Lung (tissue), 12 donors: Measurements from ENCODE around the gene DDX10. TPM values are rescaled to one million over a fixed set of nuclear protein-coding genes. Genes with fewer than 3 reads are reported as not detected.
A peak's percentile ranks its signal among the peaks of the same experiment; 100 is the strongest.

ENCODE experiments used
- ATAC-seq: fragments of 200-7000 bp; cut with Tn5 transposase; one replicate; pipeline ENCODE4 v1.9.1; 2020; ENCODE audit warnings: moderate number of reproducible peaks; ENCODE audit not compliant: insufficient read depth, low FRiP score
- DNase-seq, 3 donors: peaks; one replicate each; pipeline ENCODE4 v3.0.0-alpha.2; 2013 to 2017
- H3K27ac ChIP-seq, 2 donors: one replicate each; pipeline ENCODE4 v1.5.1; 2013; ENCODE audit warnings: mild to moderate bottlenecking in 2 of 2, moderate library complexity in 2 of 2, control low read depth in 1 of 2, inconsistent platforms in 1 of 2, low read depth in 1 of 2, low read length in 1 of 2
- H3K27me3 ChIP-seq, 3 donors: one replicate each; pipeline ENCODE4 v1.5.1; 2013; ENCODE audit warnings: low read length in 2 of 3; ENCODE audit not compliant: control insufficient read depth in 3 of 3, insufficient read depth in 3 of 3
- H3K36me3 ChIP-seq, 4 donors: one replicate each; pipeline ENCODE4 v1.5.1; 2013; ENCODE audit warnings: low read length in 4 of 4, mild to moderate bottlenecking in 1 of 4, moderate library complexity in 1 of 4; ENCODE audit not compliant: control insufficient read depth in 4 of 4, insufficient read depth in 4 of 4
- H3K4me1 ChIP-seq, 5 donors: one replicate each; pipeline ENCODE4 v1.5.1; 2013; ENCODE audit warnings: low read length in 5 of 5, mild to moderate bottlenecking in 2 of 5, moderate library complexity in 1 of 5; ENCODE audit not compliant: control insufficient read depth in 5 of 5, insufficient read depth in 5 of 5
- H3K4me3 ChIP-seq: one replicate; pipeline ENCODE4 v1.5.1; 2013; ENCODE audit warnings: mild to moderate bottlenecking, control low read depth, moderate library complexity
- H3K9ac ChIP-seq, 2 donors: one replicate each; pipeline ENCODE4 v1.5.1; 2013; ENCODE audit warnings: low read length in 2 of 2, control low read depth in 1 of 2; ENCODE audit not compliant: insufficient read depth in 1 of 2
- H3K9me3 ChIP-seq, 4 donors: one replicate each; pipeline ENCODE4 v1.5.1; 2013; ENCODE audit warnings: low read length in 3 of 4, mild to moderate bottlenecking in 1 of 4, moderate library complexity in 1 of 4; ENCODE audit not compliant: control insufficient read depth in 4 of 4, insufficient read depth in 3 of 4
- WGBS, 2 donors: extraction: QIAGEN DNeasy Blood & Tissue Kit; methylation state at CpG; one replicate each; pipeline ENCODE4 v1.1.7; 2013; 5-methylcytosine and 5-hydroxymethylcytosine counted together
- polyA plus RNA-seq, 2 donors: library from polyadenylated mRNA; stranded (reverse); fragments of 200-250 nt; gene quantifications; one replicate each; pipeline ENCODE4 v1.2.1, GENCODE V29; 2013
- total RNA-seq, 2 donors: library from RNA; depleted of rRNA in 1 of 2; stranded (reverse); fragments of >200 nt in 1 of 2; gene quantifications; one replicate each; pipeline ENCODE4 v1.2.1, GENCODE V29; 2014 to 2021
- TF ChIP-seq, protein P1 (sequence below): IDR thresholded peaks from 2 replicates; pipeline ENCODE4 v1.5.1; 2012; ENCODE audit warnings: mild to moderate bottlenecking; ENCODE audit errors: control extremely low read depth, extremely low read depth
- donor health status: control.
- donor health status: control.
- donor health status: Bipolar disorder and iron deficiency.
- donor health status: healthy.
- donor health status: DM: yes; HTN: yes; CAD: no.

DDX10 gene
- total and polyA plus RNA-seq, 4 donors = 13.9 to 30.5 (median 18.8) TPM

DNA sequence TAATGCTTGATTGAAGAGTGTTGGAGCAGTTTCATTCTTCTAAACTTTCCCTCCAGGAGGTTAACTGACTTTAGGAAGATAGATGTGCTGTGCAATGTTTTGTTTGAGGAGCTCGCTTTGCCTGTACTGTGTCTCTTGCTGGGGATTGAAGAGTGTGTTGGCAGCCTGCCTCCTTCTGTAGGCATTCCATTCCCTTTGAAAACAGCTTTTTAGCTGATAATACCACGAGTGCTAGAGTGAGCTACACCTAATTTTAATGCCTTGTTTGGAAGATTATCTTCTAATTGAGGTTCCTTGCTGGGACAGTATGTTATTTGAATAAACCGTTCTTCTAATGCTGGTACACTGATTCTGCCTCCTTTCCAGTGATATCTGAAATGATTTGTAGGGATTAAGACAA, 7.2 kb downstream of the DDX10 start:
- Histone ChIP-seq H3K27ac (no peak overlapping the region), H3K4me1 (peaks cover 0 to 10% (median 4%) of the 10 kb centered on the region in 5 donors), H3K4me3 (no peak overlapping the region), H3K27me3 (no peaks in the 10 kb centered on the region), H3K9me3 (no peaks in the 10 kb centered on the region), H3K36me3 (peaks cover 11 to 20% (median 14%) of the 10 kb centered on the region in 4 donors), H3K9ac (no peak overlapping the region)
- WGBS, 2 donors = 46 to 69% methylated on average over 3 of the region's 3 CpGs
- ATAC-seq (no peak), DNase-seq (peak; percentile 62 to 80 (median 80))
- TF ChIP-seq, protein P1, sequence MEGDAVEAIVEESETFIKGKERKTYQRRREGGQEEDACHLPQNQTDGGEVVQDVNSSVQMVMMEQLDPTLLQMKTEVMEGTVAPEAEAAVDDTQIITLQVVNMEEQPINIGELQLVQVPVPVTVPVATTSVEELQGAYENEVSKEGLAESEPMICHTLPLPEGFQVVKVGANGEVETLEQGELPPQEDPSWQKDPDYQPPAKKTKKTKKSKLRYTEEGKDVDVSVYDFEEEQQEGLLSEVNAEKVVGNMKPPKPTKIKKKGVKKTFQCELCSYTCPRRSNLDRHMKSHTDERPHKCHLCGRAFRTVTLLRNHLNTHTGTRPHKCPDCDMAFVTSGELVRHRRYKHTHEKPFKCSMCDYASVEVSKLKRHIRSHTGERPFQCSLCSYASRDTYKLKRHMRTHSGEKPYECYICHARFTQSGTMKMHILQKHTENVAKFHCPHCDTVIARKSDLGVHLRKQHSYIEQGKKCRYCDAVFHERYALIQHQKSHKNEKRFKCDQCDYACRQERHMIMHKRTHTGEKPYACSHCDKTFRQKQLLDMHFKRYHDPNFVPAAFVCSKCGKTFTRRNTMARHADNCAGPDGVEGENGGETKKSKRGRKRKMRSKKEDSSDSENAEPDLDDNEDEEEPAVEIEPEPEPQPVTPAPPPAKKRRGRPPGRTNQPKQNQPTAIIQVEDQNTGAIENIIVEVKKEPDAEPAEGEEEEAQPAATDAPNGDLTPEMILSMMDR = no peak

DNA sequence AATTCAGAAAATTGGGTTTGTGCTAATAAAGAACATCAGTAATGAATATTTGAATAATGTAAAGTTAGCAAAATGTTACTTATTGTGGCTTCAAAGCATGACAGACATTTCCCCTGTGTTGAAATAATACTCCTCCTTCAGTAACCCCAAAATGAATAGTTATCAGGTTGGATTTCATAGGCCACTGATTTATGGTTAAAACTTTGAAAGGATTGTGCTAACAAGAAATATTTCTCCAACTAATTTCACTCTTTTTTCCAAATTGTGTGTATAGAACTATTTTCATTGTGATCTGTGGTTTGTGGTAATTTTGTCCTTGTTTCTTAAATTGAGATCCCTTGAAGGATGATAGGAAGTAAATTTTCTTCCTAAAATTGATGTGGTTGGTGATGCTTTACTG, 7.9 kb downstream of the DDX10 start:
- no peaks in the 10 kb centered on the region for H3K9me3 ChIP-seq
- peaks cover 12 to 27% (median 16%) of the 10 kb centered on the region in 4 donors for H3K36me3 ChIP-seq
- TF ChIP-seq, protein P1 = no peak
- no peak overlapping the region for H3K9ac ChIP-seq
- H3K4me3 ChIP-seq = no peak overlapping the region
- DNase-seq (no peak), ATAC-seq (no peak)
- peaks cover 0 to 7% (median 4%) of the 10 kb centered on the region in 5 donors for H3K4me1 ChIP-seq
- no peak overlapping the region for H3K27ac ChIP-seq
- H3K27me3 ChIP-seq = no peaks in the 10 kb centered on the region

DNA sequence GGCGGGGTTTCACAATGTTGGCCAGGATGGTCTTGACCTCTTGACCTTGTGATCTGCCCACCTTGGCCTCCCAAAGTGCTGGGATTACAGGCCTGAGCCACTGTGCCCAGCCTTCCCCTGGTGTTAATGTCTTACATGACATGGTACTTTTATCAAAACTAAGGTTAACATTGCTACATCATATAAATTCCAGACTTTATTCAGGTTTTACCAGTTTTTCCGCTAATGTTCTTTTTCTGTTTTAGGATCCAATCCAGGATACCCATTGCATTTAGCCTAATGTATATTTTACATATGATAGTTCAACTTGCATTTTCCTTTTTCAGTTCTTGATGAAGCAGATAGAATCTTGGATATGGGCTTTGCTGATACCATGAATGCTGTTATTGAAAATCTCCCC, 14.2 kb downstream of the DDX10 start:
- Histone ChIP-seq H3K9me3 (no peaks in the 10 kb centered on the region), H3K9ac (no peak overlapping the region), H3K27me3 (no peaks in the 10 kb centered on the region), H3K4me3 (no peak overlapping the region), H3K36me3 (peaks cover 17 to 35% (median 25%) of the 10 kb centered on the region in 4 donors), H3K4me1 (no peaks in the 10 kb centered on the region), H3K27ac (no peak overlapping the region)
- WGBS, 2 donors = 94 to 97% methylated on average over 2 of the region's 2 CpGs
- TF ChIP-seq, protein P1 = no peak
- ATAC-seq = no peak
- DNase-seq = no peak

DNA sequence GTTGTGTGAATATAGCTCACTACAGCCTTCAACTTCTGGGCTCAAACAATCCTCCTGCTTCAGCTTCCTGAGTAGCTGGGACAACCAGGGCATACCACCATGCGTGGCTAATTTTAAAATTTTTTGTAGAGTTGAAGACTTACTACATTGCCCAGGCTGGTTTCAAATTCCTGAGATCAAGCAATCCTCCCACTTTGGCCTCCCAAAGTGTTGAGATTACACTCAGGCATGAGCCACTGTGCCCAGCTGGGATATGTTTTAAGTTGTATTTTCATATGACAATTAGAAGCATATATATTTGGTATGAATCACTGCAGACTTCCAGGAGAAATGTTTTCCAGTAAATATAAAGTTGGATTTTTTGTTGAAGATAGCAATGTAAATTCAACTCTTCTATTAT, 15.4 kb downstream of the DDX10 start:
- TF ChIP-seq, protein P1 = no peak
- Histone ChIP-seq H3K27ac (no peak overlapping the region), H3K36me3 (peaks cover 16 to 32% (median 22%) of the 10 kb centered on the region in 4 donors), H3K9me3 (no peaks in the 10 kb centered on the region), H3K4me3 (no peak overlapping the region), H3K9ac (no peak overlapping the region), H3K27me3 (no peaks in the 10 kb centered on the region), H3K4me1 (no peaks in the 10 kb centered on the region)
- ATAC-seq = no peak
- no peak for DNase-seq
- WGBS, 2 donors = 97% methylated on average over 1 of the region's 1 CpG
